DOHH2 (cell line): ENCODE results near the gene KCP.

ENCODE experiments used
- H3F3A ChIP-seq: fragments of 200-600 bp; sonication (generic), shearing (Covaris generic); 2 replicates; pipeline ENCODE4 v1.6.0; 2016; ENCODE audit warnings: antibody characterized with exemption, mild to moderate bottlenecking; ENCODE audit not compliant: control insufficient read depth, insufficient read depth
- H3K27ac ChIP-seq: fragments of 200-600 bp; sonication (generic); 2 replicates; pipeline ENCODE4 v1.5.1; 2014; ENCODE audit warnings: low read depth, mild to moderate bottlenecking, low read length, moderate library complexity
- H3K27me3 ChIP-seq: fragments of 200-600 bp; sonication (generic); 2 replicates; pipeline ENCODE4 v1.6.1; 2014; ENCODE audit warnings: mild to moderate bottlenecking, low read length, mixed read lengths; ENCODE audit not compliant: control insufficient read depth
- H3K36me3 ChIP-seq: fragments of 200-600 bp; sonication (generic); 2 replicates; pipeline ENCODE4 v1.6.1; 2014; ENCODE audit warnings: mild to moderate bottlenecking, low read length, moderate library complexity, mixed read lengths; ENCODE audit not compliant: control insufficient read depth
- H3K4me1 ChIP-seq: fragments of 200-600 bp; sonication (generic); 2 replicates; pipeline ENCODE4 v1.6.1; 2014; ENCODE audit warnings: mild to moderate bottlenecking, low read length, mixed read lengths; ENCODE audit not compliant: control insufficient read depth
- H3K4me2 ChIP-seq: fragments of 200-600 bp; sonication (generic); 2 replicates; pipeline ENCODE4 v1.6.0; 2014; ENCODE audit warnings: mild to moderate bottlenecking, low read length, moderate library complexity
- H3K4me3 ChIP-seq: fragments of 200-600 bp; sonication (generic); 2 replicates; pipeline ENCODE4 v1.5.1; 2014; ENCODE audit warnings: mild to moderate bottlenecking, low read length, mixed read lengths
- H3K79me2 ChIP-seq: fragments of 200-600 bp; sonication (generic); 2 replicates; pipeline ENCODE4 v1.6.1; 2014; ENCODE audit warnings: mild to moderate bottlenecking, low read length, mixed read lengths; ENCODE audit not compliant: control insufficient read depth
- H3K9me2 ChIP-seq: fragments of 200-600 bp; sonication (generic); replicated peaks from 2 replicates; pipeline ENCODE4 v1.6.1; 2014; ENCODE audit warnings: mild to moderate bottlenecking, low read length, mixed read lengths; ENCODE audit not compliant: control insufficient read depth
- H3K9me3 ChIP-seq: fragments of 200-600 bp; sonication (generic); 2 replicates; pipeline ENCODE4 v1.6.1; 2014; ENCODE audit warnings: antibody characterized with exemption, low read length, mixed read lengths; ENCODE audit not compliant: control insufficient read depth, insufficient read depth
- H4K20me1 ChIP-seq: fragments of 200-600 bp; sonication (generic); 2 replicates; pipeline ENCODE4 v1.6.0; 2014; ENCODE audit warnings: low read depth, mild to moderate bottlenecking, antibody characterized with exemption, low read length, moderate library complexity; ENCODE audit not compliant: control insufficient read depth, insufficient read depth
- EZH2phosphoT487 ChIP-seq: fragments of 200-600 bp; sonication (generic); IDR thresholded peaks from 2 replicates; pipeline ENCODE4 v1.6.1; 2017; ENCODE audit warnings: borderline replicate concordance, mild to moderate bottlenecking, antibody characterized with exemption, low read length, moderate library complexity, mixed read lengths
- TF ChIP-seq, protein P1 (sequence below): fragments of 200-600 bp; sonication (generic); IDR thresholded peaks from one replicate; pipeline ENCODE4 v1.5.1; 2014; ENCODE audit warnings: antibody characterized with exemption, mild to moderate bottlenecking, low read depth, low read length; ENCODE audit not compliant: poor library complexity, severe bottlenecking

KCP gene

DNA sequence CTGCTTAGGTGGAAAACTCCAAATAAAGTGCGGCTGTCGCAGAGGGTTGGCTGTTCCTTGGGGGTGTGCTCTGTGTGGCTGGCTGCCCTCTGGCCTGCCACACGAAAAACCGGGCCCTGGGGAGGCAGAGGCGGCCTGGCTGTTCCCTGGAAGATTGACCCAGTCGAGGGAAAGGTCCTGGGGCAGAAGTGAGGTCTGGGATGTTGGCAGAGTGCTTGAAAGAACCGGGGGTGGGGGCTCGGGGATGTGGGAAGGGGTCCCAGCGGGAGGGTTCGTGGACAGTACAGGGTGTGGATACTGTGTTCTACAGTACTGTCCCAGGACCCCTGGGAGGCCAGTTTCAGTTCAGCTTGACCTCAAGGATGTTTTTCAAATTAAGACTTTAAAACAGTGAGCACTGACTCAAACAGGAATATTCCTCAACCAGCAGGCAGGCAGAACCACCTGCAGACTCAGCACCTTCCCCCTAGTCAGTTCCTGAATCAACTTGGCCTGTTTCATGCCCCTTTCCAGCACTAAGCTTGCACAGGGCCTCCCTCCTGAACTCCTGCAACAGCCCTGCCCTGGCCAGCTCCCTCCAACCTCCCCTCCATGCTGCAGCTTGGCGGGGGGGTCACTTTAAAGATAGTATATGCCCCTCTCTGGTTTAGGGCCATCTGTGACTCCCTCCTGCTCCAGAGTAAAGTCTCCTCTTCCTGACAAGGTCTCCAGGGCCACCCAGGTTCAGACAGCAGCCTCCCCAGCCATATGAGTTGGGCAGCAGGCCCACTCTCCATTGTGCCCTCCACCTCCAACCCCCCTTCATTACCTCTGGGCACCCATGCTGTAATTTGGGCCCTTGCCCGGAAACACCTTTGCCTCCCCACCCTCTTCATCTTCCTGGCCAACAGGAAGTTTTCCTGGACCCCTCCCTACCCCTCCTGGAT lies 51.0 kb downstream of the KCP start:
- peaks cover 18% of the 10 kb centered on the region for H3K79me2 ChIP-seq
- H3K4me1 ChIP-seq: peaks cover 20% of the 10 kb centered on the region
- H4K20me1 ChIP-seq: no peaks in the 10 kb centered on the region
- H3K4me3 ChIP-seq: no peak overlapping the region
- no peak overlapping the region for H3K4me2 ChIP-seq
- no peaks in the 10 kb centered on the region for H3K9me2 ChIP-seq
- H3K27me3 ChIP-seq: no peaks in the 10 kb centered on the region
- no peak overlapping the region for H3K27ac ChIP-seq
- H3K9me3 ChIP-seq: no peaks in the 10 kb centered on the region
- TF ChIP-seq, protein P1, sequence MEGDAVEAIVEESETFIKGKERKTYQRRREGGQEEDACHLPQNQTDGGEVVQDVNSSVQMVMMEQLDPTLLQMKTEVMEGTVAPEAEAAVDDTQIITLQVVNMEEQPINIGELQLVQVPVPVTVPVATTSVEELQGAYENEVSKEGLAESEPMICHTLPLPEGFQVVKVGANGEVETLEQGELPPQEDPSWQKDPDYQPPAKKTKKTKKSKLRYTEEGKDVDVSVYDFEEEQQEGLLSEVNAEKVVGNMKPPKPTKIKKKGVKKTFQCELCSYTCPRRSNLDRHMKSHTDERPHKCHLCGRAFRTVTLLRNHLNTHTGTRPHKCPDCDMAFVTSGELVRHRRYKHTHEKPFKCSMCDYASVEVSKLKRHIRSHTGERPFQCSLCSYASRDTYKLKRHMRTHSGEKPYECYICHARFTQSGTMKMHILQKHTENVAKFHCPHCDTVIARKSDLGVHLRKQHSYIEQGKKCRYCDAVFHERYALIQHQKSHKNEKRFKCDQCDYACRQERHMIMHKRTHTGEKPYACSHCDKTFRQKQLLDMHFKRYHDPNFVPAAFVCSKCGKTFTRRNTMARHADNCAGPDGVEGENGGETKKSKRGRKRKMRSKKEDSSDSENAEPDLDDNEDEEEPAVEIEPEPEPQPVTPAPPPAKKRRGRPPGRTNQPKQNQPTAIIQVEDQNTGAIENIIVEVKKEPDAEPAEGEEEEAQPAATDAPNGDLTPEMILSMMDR: no peak
- no peak for TF ChIP-seq EZH2phosphoT487
- H3F3A ChIP-seq: no peaks in the 10 kb centered on the region
- peaks cover 5% of the 10 kb centered on the region; the same call in 1 of the 2 replicates for H3K36me3 ChIP-seq

DNA sequence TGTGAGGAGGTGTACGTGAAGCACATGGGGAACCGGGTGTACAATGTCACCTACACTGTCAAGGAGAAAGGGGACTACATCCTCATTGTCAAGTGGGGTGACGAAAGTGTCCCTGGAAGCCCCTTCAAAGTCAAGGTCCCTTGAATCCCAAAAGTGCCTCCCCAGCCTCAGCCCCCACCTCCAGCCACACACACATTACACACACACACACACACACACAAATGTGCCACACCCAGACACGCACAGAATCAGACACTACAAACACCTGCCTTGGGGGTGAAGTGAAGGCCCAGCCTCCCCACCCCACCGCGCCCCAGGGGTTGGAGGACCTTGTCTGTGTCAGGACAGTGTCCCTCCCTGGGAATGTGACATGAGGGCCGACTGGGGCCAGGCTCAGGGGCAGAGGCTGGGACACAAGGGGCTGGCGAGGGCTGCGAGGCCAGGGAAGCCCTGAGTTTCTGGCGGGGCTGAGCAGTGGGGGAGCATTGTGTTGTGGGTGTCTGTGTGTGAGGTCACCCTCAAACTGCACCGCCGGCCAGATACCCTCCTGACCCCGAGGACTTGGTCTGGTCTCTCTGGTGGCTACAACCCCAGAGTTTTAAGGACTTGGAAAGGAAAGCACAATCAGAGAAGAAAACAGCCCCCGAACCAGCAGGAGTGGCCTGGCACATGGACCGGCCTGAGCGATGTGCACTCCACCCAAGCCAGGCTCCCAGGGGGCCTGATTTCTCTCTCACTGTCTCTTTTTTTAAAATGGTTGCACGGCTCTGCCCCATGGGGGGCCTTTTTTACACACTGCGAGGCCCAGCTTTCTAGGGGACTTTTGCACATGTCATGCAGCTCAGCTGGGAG lies 51.9 kb downstream of the KCP start:
- Histone ChIP-seq H3K79me2 (peaks cover 9% of the 10 kb centered on the region), H3K27ac (no peak overlapping the region), H3K9me2 (no peaks in the 10 kb centered on the region), H3K36me3 (peaks cover 5% of the 10 kb centered on the region; the same call in 1 of the 2 replicates), H3K27me3 (no peaks in the 10 kb centered on the region), H3F3A (no peaks in the 10 kb centered on the region), H3K9me3 (no peaks in the 10 kb centered on the region), H3K4me3 (no peak overlapping the region), H3K4me2 (no peak overlapping the region), H4K20me1 (no peaks in the 10 kb centered on the region), H3K4me1 (peaks cover 13% of the 10 kb centered on the region)
- TF ChIP-seq, protein P1: no peak
- TF ChIP-seq EZH2phosphoT487: no peak

DNA sequence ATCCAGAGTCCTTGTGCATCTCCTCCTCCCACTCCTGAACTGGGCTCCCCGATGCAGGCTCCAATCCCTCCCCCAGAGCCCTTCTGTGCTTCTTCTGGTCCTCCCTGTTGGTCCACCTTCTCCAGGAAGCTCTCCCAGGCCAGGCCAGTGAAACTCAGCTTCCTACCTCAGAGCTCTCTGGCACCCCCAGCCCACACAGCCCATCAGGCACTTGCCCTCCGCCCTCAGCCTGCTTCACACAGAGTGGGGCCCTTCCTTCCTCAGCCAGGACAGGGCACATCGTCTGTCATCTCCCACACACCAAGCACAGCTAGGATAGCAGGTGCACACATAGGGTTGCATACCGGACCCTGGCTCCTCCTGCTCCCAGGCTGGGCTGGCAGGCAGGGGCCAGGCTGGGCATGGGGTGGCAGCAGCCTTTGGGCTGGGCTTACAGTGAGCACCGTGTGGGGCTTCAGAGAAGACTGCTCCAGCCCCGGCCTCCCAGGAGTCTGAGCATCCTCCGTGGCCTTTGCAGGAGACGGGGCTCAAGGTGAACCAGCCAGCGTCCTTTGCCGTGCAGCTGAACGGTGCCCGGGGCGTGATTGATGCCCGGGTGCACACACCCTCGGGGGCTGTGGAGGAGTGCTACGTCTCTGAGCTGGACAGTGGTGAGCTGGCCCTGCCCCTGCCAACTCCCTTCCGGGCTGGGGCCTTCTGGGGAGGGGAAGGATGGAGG lies 54.3 kb downstream of the KCP start:
- Histone ChIP-seq H3K9me3 (no peaks in the 10 kb centered on the region), H3K36me3 (no peaks in the 10 kb centered on the region), H3K27ac (no peak overlapping the region), H3K79me2 (no peaks in the 10 kb centered on the region), H3F3A (no peaks in the 10 kb centered on the region), H4K20me1 (no peaks in the 10 kb centered on the region), H3K4me2 (no peak overlapping the region), H3K9me2 (no peaks in the 10 kb centered on the region), H3K27me3 (no peaks in the 10 kb centered on the region), H3K4me1 (peaks cover 5% of the 10 kb centered on the region; the same call in 1 of the 2 replicates), H3K4me3 (no peak overlapping the region)
- no peak for TF ChIP-seq EZH2phosphoT487
- TF ChIP-seq, protein P1: no peak
